HG03442 (cell line): ENCODE data around the gene MAN1A1.

ENCODE experiments used
- ATAC-seq: cut with Tn5 transposase; IDR thresholded peaks from one replicate; pipeline ENCODE4 v1.9.1; 2021; ENCODE audit warnings: mild to moderate bottlenecking, moderate library complexity; ENCODE audit not compliant: unreplicated experiment

MAN1A1 gene

GRCh38 chr6:119346936-119347335 lies 2.6 kb downstream of the MAN1A1 start:
- ATAC-seq = no peak

GRCh38 chr6:119346450-119346849 lies 3.1 kb downstream of the MAN1A1 start:
- ATAC-seq = no peak

GRCh38 chr6:119345114-119345513 lies 4.4 kb downstream of the MAN1A1 start:
- ATAC-seq = no peak

- no peak for ATAC-seq
Measured at GRCh38 chr6:119344306-119344705, 5.3 kb downstream of the MAN1A1 start.

- ATAC-seq = no peak
Measured at GRCh38 chr6:119343573-119344146, 5.9 kb downstream of the MAN1A1 start.

- ATAC-seq = no peak
Measured at GRCh38 chr6:119343167-119343566, 6.4 kb downstream of the MAN1A1 start.

- no peak for ATAC-seq
Measured at GRCh38 chr6:119342430-119342829, 7.1 kb downstream of the MAN1A1 start.

- ATAC-seq = no peak
Measured at GRCh38 chr6:119340796-119341487, 8.6 kb downstream of the MAN1A1 start.

- no peak for ATAC-seq
Measured at GRCh38 chr6:119339941-119340456, 9.6 kb downstream of the MAN1A1 start.

GRCh38 chr6:119337762-119338161 lies 11.8 kb downstream of the MAN1A1 start:
- ATAC-seq = no peak

- no peak for ATAC-seq
Measured at GRCh38 chr6:119337252-119337651, 12.3 kb downstream of the MAN1A1 start.

- ATAC-seq = no peak
Measured at GRCh38 chr6:119334535-119335264, 14.9 kb downstream of the MAN1A1 start.

GRCh38 chr6:119333707-119334295 lies 15.8 kb downstream of the MAN1A1 start:
- peak; percentile 55 for ATAC-seq

GRCh38 chr6:119333063-119333609 lies 16.4 kb downstream of the MAN1A1 start:
- ATAC-seq = no peak

GRCh38 chr6:119331663-119332286 lies 17.8 kb downstream of the MAN1A1 start:
- ATAC-seq = peak; percentile 41

- no peak for ATAC-seq
Measured at GRCh38 chr6:119330520-119331113, 18.9 kb downstream of the MAN1A1 start.

- ATAC-seq = no peak
Measured at GRCh38 chr6:119329794-119330180, 19.8 kb downstream of the MAN1A1 start.

GRCh38 chr6:119328892-119329793 lies 20.4 kb downstream of the MAN1A1 start:
- ATAC-seq = no peak

- ATAC-seq = no peak
Measured at GRCh38 chr6:119328254-119328653, 21.3 kb downstream of the MAN1A1 start.
